ENCODE results near the gene LMF2. TPM values are rescaled to one million over a fixed set of nuclear protein-coding genes. Genes with fewer than 3 reads are reported as not detected.

The LMF2 gene
- total RNA-seq, 1 experiment from 2014 or later: 56.9 TPM

DNA sequence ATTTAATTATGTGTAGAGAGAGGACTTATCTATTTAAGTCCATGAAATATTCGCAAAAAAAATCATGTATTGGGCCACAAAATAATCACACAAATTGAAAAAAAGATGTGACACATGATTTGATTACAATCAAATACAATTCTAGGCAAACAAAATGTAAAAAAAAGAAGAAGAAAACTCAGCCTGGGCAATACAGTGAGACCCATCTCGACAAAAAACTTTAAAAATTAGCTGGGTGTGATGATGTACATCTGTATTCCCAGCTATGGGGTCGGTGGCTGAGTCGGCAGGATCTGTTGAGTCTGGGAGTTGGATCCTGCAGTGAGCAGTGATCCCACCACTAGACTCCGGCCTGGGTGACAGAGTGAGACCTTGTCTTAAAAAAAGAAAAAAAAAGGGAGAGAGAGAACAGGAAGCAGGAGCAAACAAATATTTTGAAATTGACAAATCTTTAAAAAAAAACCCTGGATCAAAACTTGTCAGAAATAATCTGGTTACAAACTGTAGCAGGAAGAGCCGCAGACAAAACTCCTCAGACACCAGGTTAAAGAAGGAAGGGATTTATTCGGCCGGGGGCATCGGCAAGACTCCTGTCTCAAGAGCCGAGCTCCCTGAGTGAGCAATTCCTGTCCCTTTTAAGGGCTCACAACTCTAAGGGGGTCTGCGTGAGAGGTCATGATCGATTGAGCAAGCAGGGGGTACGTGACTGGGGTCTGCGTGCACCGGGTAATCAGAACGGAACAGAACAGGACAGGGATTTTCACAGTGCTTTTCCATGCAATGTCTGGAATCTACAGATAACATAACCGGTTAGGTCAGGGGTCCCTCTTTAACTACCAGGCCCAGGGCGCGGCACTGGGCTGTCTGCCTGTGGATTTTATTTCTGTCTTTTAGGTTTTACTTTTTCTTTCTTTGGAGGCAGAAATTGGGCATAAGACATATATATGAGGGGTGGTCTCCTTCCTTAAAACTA is 25.6 kb upstream of the LMF2 start:
- no TSS peak for BruUV-seq (replicated peaks)
- H3K36me3 ChIP-seq (ENCODE audit: control insufficient read depth in 1 of 2, insufficient read depth in 2 of 2, low read length in 2 of 2): no peaks in the 10 kb centered on the region
- peak overlapping the region; percentile 93 for H3K4me2 ChIP-seq (ENCODE audit: low read length)
- DNase-seq (ENCODE audit: low read depth, low spot score): no peak
- CTCF ChIA-PET: no interaction called here
- no peak for ATAC-seq
- H3K27ac ChIP-seq (ENCODE audit: low read depth, low read length): no peak overlapping the region
- no peaks in the 10 kb centered on the region for H3K9me3 ChIP-seq (ENCODE audit: control insufficient read depth in 1 of 2, insufficient read depth in 1 of 2, low read depth in 1 of 2, low read length in 2 of 2)
- peaks cover 3 to 47% of the 10 kb centered on the region in 2 experiments; a peak in 3 of 4 replicates for H3K4me1 ChIP-seq (ENCODE audit: control insufficient read depth in 1 of 2, insufficient read depth in 2 of 2, low read length in 2 of 2)
- peak overlapping the region in 1 of 2 experiments; percentile 92; a peak in 1 of 4 replicates for H3K4me3 ChIP-seq (replicated peaks in 1 of 2; ENCODE audit: low read depth in 1 of 2, low read length in 2 of 2)
- peak overlapping the region; percentile 91; the same call in 1 of the 2 replicates for H3K9ac ChIP-seq (ENCODE audit: low read length)
- POLR2A ChIA-PET: no interaction called here
- TF ChIP-seq, protein P1, sequence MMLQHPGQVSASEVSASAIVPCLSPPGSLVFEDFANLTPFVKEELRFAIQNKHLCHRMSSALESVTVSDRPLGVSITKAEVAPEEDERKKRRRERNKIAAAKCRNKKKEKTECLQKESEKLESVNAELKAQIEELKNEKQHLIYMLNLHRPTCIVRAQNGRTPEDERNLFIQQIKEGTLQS (IDR thresholded peaks at IDR 0.05): no peak
- intact Hi-C loops (cut with micrococcal nuclease): loop anchor here (5.0 kb wide), 1 partner anchor 89 kb away; no protein-coding TSS in a partner anchor
- H3K79me2 ChIP-seq (ENCODE audit: insufficient read depth, low read length): peaks cover 5% of the 10 kb centered on the region; the same call in 1 of the 2 replicates
- no peaks in the 10 kb centered on the region for H3K9me2 ChIP-seq (ENCODE audit: insufficient read depth)
- no peak overlapping the region for H2AFZ ChIP-seq (ENCODE audit: low read depth, low read length, poor library complexity, severe bottlenecking)
- H3K27me3 ChIP-seq (ENCODE audit: insufficient read depth, low read length): no peaks in the 10 kb centered on the region
- H4K20me1 ChIP-seq (ENCODE audit: insufficient read depth): no peaks in the 10 kb centered on the region
- RAD21 ChIA-PET (ENCODE audit: low non-redundant PET in 1 of 2, low total read pairs in 2 of 2, uncharacterized antibody in 2 of 2, unreplicated experiment in 2 of 2): no interaction called here

- Histone ChIP-seq H3K27me3 (ENCODE audit: insufficient read depth, low read length) (no peaks in the 10 kb centered on the region), H3K27ac (ENCODE audit: low read depth, low read length) (peak overlapping the region; percentile 100), H3K9me2 (ENCODE audit: insufficient read depth) (no peaks in the 10 kb centered on the region), H3K79me2 (ENCODE audit: insufficient read depth, low read length) (peaks cover 5% of the 10 kb centered on the region; the same call in 1 of the 2 replicates), H3K4me3 (replicated peaks in 1 of 2; ENCODE audit: low read depth in 1 of 2, low read length in 2 of 2) (peak overlapping the region; percentile 92 to 96), H3K4me1 (ENCODE audit: control insufficient read depth in 1 of 2, insufficient read depth in 2 of 2, low read length in 2 of 2) (peaks cover 9 to 56% of the 10 kb centered on the region in 2 experiments; a peak in 3 of 4 replicates), H3K36me3 (ENCODE audit: control insufficient read depth in 1 of 2, insufficient read depth in 2 of 2, low read length in 2 of 2) (no peaks in the 10 kb centered on the region), H3K9ac (ENCODE audit: low read length) (peak overlapping the region; percentile 91), H3K4me2 (ENCODE audit: low read length) (peak overlapping the region; percentile 93), H2AFZ (ENCODE audit: low read depth, low read length, poor library complexity, severe bottlenecking) (no peak overlapping the region), H4K20me1 (ENCODE audit: insufficient read depth) (no peaks in the 10 kb centered on the region), H3K9me3 (ENCODE audit: control insufficient read depth in 1 of 2, insufficient read depth in 1 of 2, low read depth in 1 of 2, low read length in 2 of 2) (no peaks in the 10 kb centered on the region)
- DNase-seq (ENCODE audit: low read depth, low spot score): no peak
- intact Hi-C loops (cut with micrococcal nuclease): loop anchor here (5.0 kb wide), 1 partner anchor 90 kb away; no protein-coding TSS in a partner anchor
- ChIA-PET POLR2A (interaction anchor here (0.8 kb wide), 1 partner anchor 13 kb away, joined by 3 read pairs; the partner anchor contains the start of gene KLHDC7B), CTCF (no interaction called here), RAD21 (ENCODE audit: low non-redundant PET in 1 of 2, low total read pairs in 2 of 2, uncharacterized antibody in 2 of 2, unreplicated experiment in 2 of 2) (interaction anchor here (0.8 to 1.1 kb wide), 2 partner anchors 89 to 204 kb away, joined by 3 to 4 read pairs; no protein-coding TSS in a partner anchor)
- ATAC-seq: peak; percentile 41
- no peak for TF ChIP-seq JUND (IDR thresholded peaks at IDR 0.05)
- peak; percentile 70 for TF ChIP-seq ZFX (IDR thresholded peaks at IDR 0.05)
- no TSS peak for BruUV-seq (replicated peaks)
These were observed 24.6 kb upstream of the LMF2 start for GRCh38 chr22:50531962-50532674.
